GM12878 (cell line): Measurements from ENCODE around the gene SOX2. TPM values are rescaled to one million over a fixed set of nuclear protein-coding genes. Genes with fewer than 3 reads are reported as not detected.

Experiments
- ATAC-seq: fragments of 200-7000 bp; cut with Tn5 transposase; 3 replicates; pipeline ENCODE4 v1.9.1; 2020; ENCODE audit warnings: mild to moderate bottlenecking, moderate library complexity
- BruUV-seq: library from RNA; stranded (reverse); fragments of 400-500 nt; replicated peaks from 2 replicates; lab custom pipeline; 2021; lab: Mats Ljungman, UMichigan
- CTCF ChIA-PET: fragments of 300-600 bp; sonication (Branson Sonifier 250); formaldehyde crosslinking; extraction: SDS; loops from one replicate; lab custom pipeline; 2021; ENCODE audit warnings: inconsistent platforms; lab: Yijun Ruan, JAX
- POLR2A ChIA-PET: fragments of 350-600 bp; formaldehyde crosslinking; extraction: SDS; loops from one replicate; lab custom pipeline; 2021; ENCODE audit warnings: inconsistent platforms; lab: Charles Lee
- RAD21 ChIA-PET: fragments of 300-600 bp; sonication (Branson Sonifier 250); formaldehyde crosslinking; loops from one replicate; lab custom pipeline; 2023; ENCODE audit warnings: antibody characterized with exemption; ENCODE audit not compliant: unreplicated experiment; lab: Charles Lee
- SMC1A ChIA-PET: fragments of 300-600 bp; sonication (Branson Sonifier 250); formaldehyde crosslinking; loops from one replicate; lab custom pipeline; 2023; ENCODE audit not compliant: unreplicated experiment, uncharacterized antibody; lab: Charles Lee
- DNase-seq: peaks from one replicate; pipeline ENCODE4 v3.0.0-alpha.2; 2011; ENCODE audit warnings: low read depth, low spot score
- FAIRE-seq: peaks from 3 replicates; lab custom pipeline; 2011; peaks lifted over from hg19 to GRCh38; lab: Jason Lieb, UNC
- H2AFZ ChIP-seq: 2 replicates; pipeline ENCODE4 v1.6.0; 2011; ENCODE audit warnings: low read depth, low read length, control low read depth; ENCODE audit not compliant: control insufficient read depth
- H3K27ac ChIP-seq: 2 replicates; pipeline ENCODE4 v1.5.1; 2011; ENCODE audit warnings: control low read depth; ENCODE audit not compliant: control insufficient read depth, insufficient read depth
- H3K27me3 ChIP-seq, 2 experiments: replicated peaks in 1 of 2; 2 replicates each; pipeline versions ENCODE4 v1.6.0 to v1.6.1; 2011; ENCODE audit warnings: low read length in 1 of 2; ENCODE audit not compliant: control insufficient read depth in 2 of 2, insufficient read depth in 2 of 2
- H3K36me3 ChIP-seq, 2 experiments: 2 replicates each; pipeline ENCODE4 v1.5.1; 2011; ENCODE audit warnings: low read length in 1 of 2; ENCODE audit not compliant: control insufficient read depth in 2 of 2, insufficient read depth in 2 of 2
- H3K4me1 ChIP-seq: 2 replicates; pipeline ENCODE4 v1.6.1; 2011; ENCODE audit warnings: mild to moderate bottlenecking, low read length, moderate library complexity, mixed read lengths; ENCODE audit not compliant: control insufficient read depth, insufficient read depth
- H3K4me2 ChIP-seq: 2 replicates; pipeline ENCODE4 v1.6.0; 2011; ENCODE audit warnings: control low read depth; ENCODE audit not compliant: control insufficient read depth, insufficient read depth
- H3K4me3 ChIP-seq: fragments of 200-600 bp; sonication (generic); 2 replicates; pipeline ENCODE4 v1.5.1; 2016
- H3K79me2 ChIP-seq: 2 replicates; pipeline ENCODE4 v1.6.0; 2011; ENCODE audit warnings: low read length; ENCODE audit not compliant: control insufficient read depth, insufficient read depth
- H3K9ac ChIP-seq: 2 replicates; pipeline ENCODE4 v1.8.0; 2011; ENCODE audit warnings: low read length, control low read depth, mixed read lengths; ENCODE audit not compliant: control insufficient read depth, insufficient read depth
- H3K9me3 ChIP-seq: replicated peaks from 3 replicates; pipeline ENCODE4 v1.5.1; 2011; ENCODE audit warnings: mild to moderate bottlenecking, low read length; ENCODE audit not compliant: control insufficient read depth, insufficient read depth
- H4K20me1 ChIP-seq: 2 replicates; pipeline ENCODE4 v1.6.0; 2011; ENCODE audit not compliant: control insufficient read depth, insufficient read depth
- ASH2L ChIP-seq: fragments of 300-600, 200-600 bp; sonication (generic); IDR thresholded peaks from 2 replicates; pipeline ENCODE4 v1.6.1; 2017; ENCODE audit warnings: low read depth, mild to moderate bottlenecking, borderline replicate concordance
- CBX3 ChIP-seq: fragments of 200-600 bp; sonication (generic); IDR thresholded peaks from 2 replicates; pipeline ENCODE4 v1.6.1; 2016; ENCODE audit warnings: low read depth, borderline replicate concordance
- CTCF ChIP-seq, 3 experiments: IDR thresholded peaks in 2 of 3; conservative IDR thresholded peaks in 1 of 3; 2 replicates each; pipeline ENCODE4 v1.5.1; 2011; ENCODE audit warnings: low read depth in 3 of 3, low read length in 3 of 3, mild to moderate bottlenecking in 3 of 3, control low read depth in 2 of 3, moderate library complexity in 2 of 3, inconsistent platforms in 1 of 3, mixed read lengths in 1 of 3; ENCODE audit not compliant: control insufficient read depth in 2 of 3, insufficient read depth in 1 of 3; ENCODE audit errors: extremely low read depth in 1 of 3
- ETV6 ChIP-seq, 2 experiments: fragments of 450-650 bp in 1 of 2; IDR thresholded peaks in 1 of 2; conservative IDR thresholded peaks in 1 of 2; 2 replicates each; pipeline ENCODE4 v1.6.1; 2014; ENCODE audit warnings: antibody characterized with exemption in 1 of 2, borderline replicate concordance in 1 of 2, low read depth in 1 of 2, mild to moderate bottlenecking in 1 of 2, moderate library complexity in 1 of 2
- GABPA ChIP-seq: IDR thresholded peaks from 2 replicates; pipeline ENCODE4 v1.6.1; 2014; ENCODE audit warnings: antibody characterized with exemption, low read depth, mild to moderate bottlenecking, inconsistent platforms
- HSF1 ChIP-seq: fragments of 150-350 bp; IDR thresholded peaks from 2 replicates; pipeline ENCODE4 v1.6.1; 2014; ENCODE audit warnings: mild to moderate bottlenecking, low read depth, low read length
- IRF4 ChIP-seq: IDR thresholded peaks from 2 replicates; pipeline ENCODE4 v1.6.1; 2011; ENCODE audit warnings: low read depth, low read length
- MEF2A ChIP-seq: IDR thresholded peaks from 2 replicates; pipeline ENCODE4 v1.6.1; 2011; ENCODE audit warnings: low read depth, mild to moderate bottlenecking, low read length, moderate library complexity; ENCODE audit not compliant: insufficient read depth
- MTA2 ChIP-seq: fragments of 450-650 bp; IDR thresholded peaks from 2 replicates; pipeline ENCODE4 v1.6.1; 2016; ENCODE audit warnings: low read depth, mild to moderate bottlenecking, moderate library complexity
- MXI1 ChIP-seq: fragments of 150-350 bp; IDR thresholded peaks from 2 replicates; pipeline ENCODE4 v1.6.1; 2011; ENCODE audit warnings: low read depth, mild to moderate bottlenecking, inconsistent platforms, low read length, improper control_type of control experiment
- MYC ChIP-seq: IDR thresholded peaks from 2 replicates; pipeline ENCODE4 v1.6.1; 2011; ENCODE audit warnings: mild to moderate bottlenecking, low read length, moderate library complexity, inconsistent platforms; ENCODE audit not compliant: insufficient read depth, insufficient replicate concordance, insufficient read length, severe bottlenecking
- NFIC ChIP-seq: IDR thresholded peaks from 2 replicates; pipeline ENCODE4 v1.6.1; 2012; ENCODE audit warnings: low read depth, mild to moderate bottlenecking, inconsistent platforms, low read length, moderate library complexity
- NFYB ChIP-seq: IDR thresholded peaks from 2 replicates; pipeline ENCODE4 v1.6.1; 2011; ENCODE audit warnings: low read depth, mild to moderate bottlenecking, low read length, improper control_type of control experiment, moderate library complexity; ENCODE audit not compliant: insufficient read depth
- RBBP5 ChIP-seq: fragments of 200-600 bp; sonication (generic); conservative IDR thresholded peaks from 2 replicates; pipeline ENCODE4 v1.6.1; 2016
- SIX5 ChIP-seq: IDR thresholded peaks from 2 replicates; pipeline ENCODE4 v1.6.1; 2011; ENCODE audit warnings: mild to moderate bottlenecking, low read depth, low read length, moderate library complexity; ENCODE audit not compliant: severe bottlenecking
- STAT1 ChIP-seq: fragments of 450-650 bp; conservative IDR thresholded peaks from 2 replicates; pipeline ENCODE4 v1.6.1; 2014; ENCODE audit warnings: antibody characterized with exemption, mild to moderate bottlenecking
- WGBS: methylation state at CpG from one replicate; pipeline ENCODE4 v1.1.6; 2016; ENCODE audit warnings: low lambda C conversion rate; ENCODE audit not compliant: insufficient replicate concordance, insufficient coverage; ENCODE audit errors: missing lambda C conversion rate; 5-methylcytosine and 5-hydroxymethylcytosine counted together
- in situ Hi-C: fragments of 300-500 bp; cut with MboI; formaldehyde crosslinking; loops from 9 replicates; pipeline ENCODE4 v1.14.3; 2018; ENCODE audit warnings: mixed read lengths
- intact Hi-C: fragments of 100-400 bp; cut with micrococcal nuclease; formaldehyde crosslinking; loops from one replicate; pipeline ENCODE4 v1.14.2; 2022; ENCODE audit not compliant: unreplicated experiment
- polyA plus RNA-seq, 11 experiments: library from polyadenylated mRNA; depleted of rRNA in 4 of 11; unstranded in 6 of 11; stranded (reverse) in 5 of 11; fragments of >200 nt; fragmentation: Nextera tagmentation in 4 of 11; fragmentation: Illumina TruSeq in 1 of 11; extraction: Ambion mirVana in 4 of 11; extraction: Trizol in 1 of 11; gene quantifications; 1 replicate in 1 of 11; 2 replicates in 10 of 11; pipeline versions ENCODE4 v1.2.1 to v1.2.3, GENCODE V29; 2011 to 2016; ENCODE audit warnings: inconsistent platforms in 2 of 11, missing spikeins in 2 of 11, low read depth in 1 of 11
- total RNA-seq, 4 experiments: library from RNA; depleted of rRNA in 3 of 4; stranded (reverse); fragments of >200 nt in 3 of 4; fragmentation: Illumina TruSeq in 1 of 4; extraction: Trizol in 1 of 4; gene quantifications; 2 replicates each; pipeline versions ENCODE4 v1.2.1 to v1.2.3, GENCODE V29; 2013 to 2021
- TF ChIP-seq, protein P1 (sequence below): IDR thresholded peaks from 2 replicates; pipeline ENCODE4 v1.6.1; 2012; ENCODE audit warnings: low read depth, low read length, improper control_type of control experiment

Gene SOX2
- total and polyA plus RNA-seq, 10 of the 15 experiments (the other 5 are each of a cell fraction or from before 2014, with no cell fraction given): 0.06 to 0.10 (median 0.07) TPM; not detected in 6

DNA sequence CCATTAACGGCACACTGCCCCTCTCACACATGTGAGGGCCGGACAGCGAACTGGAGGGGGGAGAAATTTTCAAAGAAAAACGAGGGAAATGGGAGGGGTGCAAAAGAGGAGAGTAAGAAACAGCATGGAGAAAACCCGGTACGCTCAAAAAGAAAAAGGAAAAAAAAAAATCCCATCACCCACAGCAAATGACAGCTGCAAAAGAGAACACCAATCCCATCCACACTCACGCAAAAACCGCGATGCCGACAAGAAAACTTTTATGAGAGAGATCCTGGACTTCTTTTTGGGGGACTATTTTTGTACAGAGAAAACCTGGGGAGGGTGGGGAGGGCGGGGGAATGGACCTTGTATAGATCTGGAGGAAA, 1.5 kb downstream of the SOX2 start (continued):
- no peak for TF ChIP-seq CTCF (IDR thresholded peaks at IDR 0.05 in 2 of 3, conservative IDR thresholded peaks at IDR 0.05 in 1 of 3; ENCODE audit: control insufficient read depth in 2 of 3, extremely low read depth in 1 of 3, insufficient read depth in 1 of 3, low read depth in 3 of 3, low read length in 3 of 3)
- TF ChIP-seq, protein P1, sequence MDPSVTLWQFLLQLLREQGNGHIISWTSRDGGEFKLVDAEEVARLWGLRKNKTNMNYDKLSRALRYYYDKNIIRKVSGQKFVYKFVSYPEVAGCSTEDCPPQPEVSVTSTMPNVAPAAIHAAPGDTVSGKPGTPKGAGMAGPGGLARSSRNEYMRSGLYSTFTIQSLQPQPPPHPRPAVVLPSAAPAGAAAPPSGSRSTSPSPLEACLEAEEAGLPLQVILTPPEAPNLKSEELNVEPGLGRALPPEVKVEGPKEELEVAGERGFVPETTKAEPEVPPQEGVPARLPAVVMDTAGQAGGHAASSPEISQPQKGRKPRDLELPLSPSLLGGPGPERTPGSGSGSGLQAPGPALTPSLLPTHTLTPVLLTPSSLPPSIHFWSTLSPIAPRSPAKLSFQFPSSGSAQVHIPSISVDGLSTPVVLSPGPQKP: no peak

DNA sequence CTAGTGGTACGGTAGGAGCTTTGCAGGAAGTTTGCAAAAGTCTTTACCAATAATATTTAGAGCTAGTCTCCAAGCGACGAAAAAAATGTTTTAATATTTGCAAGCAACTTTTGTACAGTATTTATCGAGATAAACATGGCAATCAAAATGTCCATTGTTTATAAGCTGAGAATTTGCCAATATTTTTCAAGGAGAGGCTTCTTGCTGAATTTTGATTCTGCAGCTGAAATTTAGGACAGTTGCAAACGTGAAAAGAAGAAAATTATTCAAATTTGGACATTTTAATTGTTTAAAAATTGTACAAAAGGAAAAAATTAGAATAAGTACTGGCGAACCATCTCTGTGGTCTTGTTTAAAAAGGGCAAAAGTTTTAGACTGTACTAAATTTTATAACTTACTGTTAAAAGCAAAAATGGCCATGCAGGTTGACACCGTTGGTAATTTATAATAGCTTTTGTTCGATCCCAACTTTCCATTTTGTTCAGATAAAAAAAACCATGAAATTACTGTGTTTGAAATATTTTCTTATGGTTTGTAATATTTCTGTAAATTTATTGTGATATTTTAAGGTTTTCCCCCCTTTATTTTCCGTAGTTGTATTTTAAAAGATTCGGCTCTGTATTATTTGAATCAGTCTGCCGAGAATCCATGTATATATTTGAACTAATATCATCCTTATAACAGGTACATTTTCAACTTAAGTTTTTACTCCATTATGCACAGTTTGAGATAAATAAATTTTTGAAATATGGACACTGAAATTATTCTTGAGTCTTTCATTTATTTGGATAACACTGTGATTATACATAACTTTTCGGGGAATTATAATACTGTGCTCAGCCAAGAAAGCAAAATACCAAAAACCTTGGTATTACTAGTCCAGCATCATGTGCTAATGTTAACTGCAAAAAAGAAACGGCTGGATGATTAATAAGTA, 2.2 kb downstream of the SOX2 start:
- intact Hi-C loops: no loop called here
- no peak overlapping the region for H3K9ac ChIP-seq
- ChIA-PET RAD21 (no interaction called here), SMC1A (no interaction called here), CTCF (interaction anchor here (0.9 to 2.1 kb wide), 2 partner anchors 12 to 970 kb away, joined by 3 to 12 read pairs; no protein-coding TSS in a partner anchor), POLR2A (no interaction called here)
- FAIRE-seq (no peak), DNase-seq (no peak), ATAC-seq (no peak)
- in situ Hi-C loops: no loop called here
- no peaks in the 10 kb centered on the region for H4K20me1 ChIP-seq
- no peak overlapping the region for H3K27ac ChIP-seq
- no peak overlapping the region for H2AFZ ChIP-seq
- no TSS peak for BruUV-seq
- no peaks in the 10 kb centered on the region for H3K36me3 ChIP-seq
- H3K27me3 ChIP-seq: peaks cover 7 to 34% of the 10 kb centered on the region in 2 experiments
- H3K79me2 ChIP-seq: no peaks in the 10 kb centered on the region
- H3K9me3 ChIP-seq: no peaks in the 10 kb centered on the region; the same call in 2 of the 3 replicates
- H3K4me2 ChIP-seq: no peak overlapping the region
- WGBS: 16% methylated on average over 13 of the region's 13 CpGs
- H3K4me3 ChIP-seq: no peak overlapping the region
- H3K4me1 ChIP-seq: no peaks in the 10 kb centered on the region
- TF ChIP-seq MTA2 (no peak), HSF1 (no peak), SIX5 (no peak), NFYB (no peak), MXI1 (no peak), MEF2A (no peak), NFIC (no peak), ASH2L (no peak), ETV6 (conservative IDR thresholded peaks at IDR 0.05 in 1 of 2, IDR thresholded peaks at IDR 0.05 in 1 of 2; ENCODE audit: borderline replicate concordance in 1 of 2, low read depth in 1 of 2) (no peak), CBX3 (no peak), STAT1 (no peak), MYC (no peak), RBBP5 (no peak), IRF4 (no peak), GABPA (no peak)
